Measurements from ENCODE around the gene SLC19A1.

Gene SLC19A1

GRCh38 chr21:45461806-45462341, 80.4 kb downstream of the SLC19A1 start:
- no peak for DNase-seq

GRCh38 chr21:45461369-45461750, 80.9 kb downstream of the SLC19A1 start:
- DNase-seq: no peak

- peak; percentile 35 for DNase-seq
Observed at GRCh38 chr21:45460611-45461368, 81.5 kb downstream of the SLC19A1 start.

GRCh38 chr21:45460011-45460565, 82.2 kb downstream of the SLC19A1 start:
- no peak for DNase-seq

GRCh38 chr21:45459171-45460010, 82.8 kb downstream of the SLC19A1 start:
- no peak for DNase-seq

GRCh38 chr21:45458281-45459170, 83.7 kb downstream of the SLC19A1 start:
- DNase-seq: no peak

GRCh38 chr21:45457832-45458172, 84.4 kb downstream of the SLC19A1 start:
- DNase-seq: no peak

- DNase-seq: no peak
Observed at GRCh38 chr21:45457161-45457831, 84.9 kb downstream of the SLC19A1 start.

- no peak for DNase-seq
Observed at GRCh38 chr21:45456584-45457160, 85.6 kb downstream of the SLC19A1 start.

GRCh38 chr21:45455674-45456583, 86.3 kb downstream of the SLC19A1 start:
- no peak for DNase-seq

- no peak for DNase-seq
Observed at GRCh38 chr21:45454926-45455673, 87.1 kb downstream of the SLC19A1 start.

- DNase-seq: no peak
Observed at GRCh38 chr21:45454060-45454925, 87.9 kb downstream of the SLC19A1 start.

- no peak for DNase-seq
Observed at GRCh38 chr21:45453308-45453950, 88.8 kb downstream of the SLC19A1 start.

- no peak for DNase-seq
Observed at GRCh38 chr21:45452696-45453307, 89.4 kb downstream of the SLC19A1 start.

GRCh38 chr21:45451771-45452182, 90.5 kb downstream of the SLC19A1 start:
- no peak for DNase-seq

- DNase-seq: no peak
Observed at GRCh38 chr21:45451091-45451740, 91.0 kb downstream of the SLC19A1 start.

- DNase-seq: no peak
Observed at GRCh38 chr21:45450423-45451090, 91.7 kb downstream of the SLC19A1 start.

All from T1000 (cell line).